Loucy (cell line): Measurements from ENCODE around the gene TTLL5.

Experiments
- H2AFZ ChIP-seq: fragments of 200-600 bp; sonication (generic); 2 replicates; pipeline ENCODE4 v1.6.0; 2016; ENCODE audit warnings: antibody characterized with exemption, mild to moderate bottlenecking, low read length, moderate library complexity
- H3F3A ChIP-seq: fragments of 200-600 bp; 2 replicates; pipeline ENCODE4 v1.6.0; 2016; ENCODE audit warnings: antibody characterized with exemption, low read depth, mild to moderate bottlenecking
- H3K27me3 ChIP-seq: fragments of 200-600 bp; sonication (generic); 2 replicates; pipeline ENCODE4 v1.6.1; 2014; ENCODE audit warnings: low read length, mild to moderate bottlenecking; ENCODE audit not compliant: insufficient read depth, poor library complexity, severe bottlenecking
- H3K36me3 ChIP-seq: fragments of 200-600 bp; sonication (generic); 2 replicates; pipeline ENCODE4 v1.6.1; 2016; ENCODE audit warnings: low read length; ENCODE audit not compliant: insufficient read depth
- H3K4me1 ChIP-seq: fragments of 200-600 bp; sonication (generic); 2 replicates; pipeline ENCODE4 v1.5.1; 2014; ENCODE audit warnings: low read length, mild to moderate bottlenecking; ENCODE audit not compliant: insufficient read depth, poor library complexity, severe bottlenecking
- H3K4me2 ChIP-seq: fragments of 200-600 bp; sonication (generic); 2 replicates; pipeline ENCODE4 v1.6.0; 2014; ENCODE audit warnings: antibody characterized with exemption, low read length, low read depth, mild to moderate bottlenecking; ENCODE audit not compliant: poor library complexity, severe bottlenecking
- H3K4me3 ChIP-seq: fragments of 200-600 bp; sonication (generic); 2 replicates; pipeline ENCODE4 v1.5.1; 2014; ENCODE audit warnings: low read length, mild to moderate bottlenecking, mixed read lengths; ENCODE audit not compliant: poor library complexity, severe bottlenecking
- H3K79me2 ChIP-seq: fragments of 200-600 bp; sonication (generic); 2 replicates; pipeline ENCODE4 v1.6.1; 2014; ENCODE audit warnings: low read length; ENCODE audit not compliant: insufficient read depth
- H3K9ac ChIP-seq: fragments of 200-600 bp; sonication (generic); 2 replicates; pipeline ENCODE4 v1.6.0; 2014; ENCODE audit warnings: mild to moderate bottlenecking, low read depth, low read length, moderate library complexity; ENCODE audit not compliant: poor library complexity, severe bottlenecking
- H3K9me2 ChIP-seq: fragments of 200-600 bp; sonication (generic); replicated peaks from 2 replicates; pipeline ENCODE4 v1.6.1; 2016; ENCODE audit warnings: low read depth, low read length, mixed read lengths
- H3K9me3 ChIP-seq: fragments of 200-600 bp; sonication (generic); 2 replicates; pipeline ENCODE4 v1.6.1; 2014; ENCODE audit warnings: mild to moderate bottlenecking, antibody characterized with exemption, low read length, low read depth; ENCODE audit not compliant: insufficient read depth
- H4K20me1 ChIP-seq: fragments of 200-600 bp; sonication (generic); 2 replicates; pipeline ENCODE4 v1.6.0; 2014; ENCODE audit warnings: antibody characterized with exemption, low read length, mild to moderate bottlenecking; ENCODE audit not compliant: insufficient read depth, poor library complexity, severe bottlenecking
- CTCF ChIP-seq: fragments of 200-600 bp; sonication (generic); conservative IDR thresholded peaks from 2 replicates; pipeline ENCODE4 v1.5.1; 2014; ENCODE audit warnings: mild to moderate bottlenecking, antibody characterized with exemption, low read length
- EZH2phosphoT487 ChIP-seq: fragments of 200-600 bp; IDR thresholded peaks from 2 replicates; pipeline ENCODE4 v1.6.1; 2018; ENCODE audit warnings: antibody characterized with exemption, mild to moderate bottlenecking, moderate library complexity, borderline replicate concordance

TTLL5 gene

GRCh38 chr14:75657331-75657730 is 3.7 kb upstream of the TTLL5 start:
- no peak overlapping the region for H3K4me3 ChIP-seq
- H3K9me2 ChIP-seq = no peaks in the 10 kb centered on the region
- H3F3A ChIP-seq = no peaks in the 10 kb centered on the region
- no peak for TF ChIP-seq EZH2phosphoT487
- TF ChIP-seq CTCF = no peak
- H3K9me3 ChIP-seq = no peaks in the 10 kb centered on the region
- H3K4me2 ChIP-seq = peak overlapping the region; percentile 77
- peaks cover 28% of the 10 kb centered on the region for H3K4me1 ChIP-seq
- H3K36me3 ChIP-seq = peaks cover 7% of the 10 kb centered on the region; the same call in 1 of the 2 replicates
- H3K79me2 ChIP-seq = peaks cover 43% of the 10 kb centered on the region
- no peak overlapping the region for H2AFZ ChIP-seq
- peak overlapping the region; percentile 24 for H3K9ac ChIP-seq
- H3K27me3 ChIP-seq = no peaks in the 10 kb centered on the region
- no peaks in the 10 kb centered on the region for H4K20me1 ChIP-seq

- peaks cover 3% of the 10 kb centered on the region for H4K20me1 ChIP-seq
- H3K36me3 ChIP-seq = peaks cover 7% of the 10 kb centered on the region; the same call in 1 of the 2 replicates
- no peaks in the 10 kb centered on the region for H3K9me2 ChIP-seq
- peaks cover 40% of the 10 kb centered on the region for H3K4me1 ChIP-seq
- no peaks in the 10 kb centered on the region for H3K27me3 ChIP-seq
- TF ChIP-seq CTCF (no peak), EZH2phosphoT487 (no peak)
- peak overlapping the region; percentile 77 for H3K4me2 ChIP-seq
- H3F3A ChIP-seq = no peaks in the 10 kb centered on the region
- H3K79me2 ChIP-seq = peaks cover 59% of the 10 kb centered on the region
- peak overlapping the region; percentile 15 for H3K4me3 ChIP-seq
- peak overlapping the region; percentile 24 for H3K9ac ChIP-seq
- no peak overlapping the region for H2AFZ ChIP-seq
- no peaks in the 10 kb centered on the region for H3K9me3 ChIP-seq
These were observed 2.1 kb upstream of the TTLL5 start for GRCh38 chr14:75658957-75659356.

GRCh38 chr14:75660238-75660629 is 812 bp upstream of the TTLL5 start:
- H3K4me2 ChIP-seq = peak overlapping the region; percentile 77
- H3F3A ChIP-seq = no peaks in the 10 kb centered on the region
- H3K9me3 ChIP-seq = no peaks in the 10 kb centered on the region
- H3K9me2 ChIP-seq = no peaks in the 10 kb centered on the region
- H3K4me1 ChIP-seq = peaks cover 47% of the 10 kb centered on the region
- no peaks in the 10 kb centered on the region for H3K27me3 ChIP-seq
- H3K4me3 ChIP-seq = peak overlapping the region; percentile 93
- peaks cover 3% of the 10 kb centered on the region for H4K20me1 ChIP-seq
- H2AFZ ChIP-seq = peak overlapping the region; percentile 98
- no peaks in the 10 kb centered on the region; the same call in 1 of the 2 replicates for H3K36me3 ChIP-seq
- peaks cover 64% of the 10 kb centered on the region for H3K79me2 ChIP-seq
- TF ChIP-seq CTCF (no peak), EZH2phosphoT487 (no peak)
- H3K9ac ChIP-seq = peak overlapping the region; percentile 77
